ENCODE data around the gene PCSK2.

DNA sequence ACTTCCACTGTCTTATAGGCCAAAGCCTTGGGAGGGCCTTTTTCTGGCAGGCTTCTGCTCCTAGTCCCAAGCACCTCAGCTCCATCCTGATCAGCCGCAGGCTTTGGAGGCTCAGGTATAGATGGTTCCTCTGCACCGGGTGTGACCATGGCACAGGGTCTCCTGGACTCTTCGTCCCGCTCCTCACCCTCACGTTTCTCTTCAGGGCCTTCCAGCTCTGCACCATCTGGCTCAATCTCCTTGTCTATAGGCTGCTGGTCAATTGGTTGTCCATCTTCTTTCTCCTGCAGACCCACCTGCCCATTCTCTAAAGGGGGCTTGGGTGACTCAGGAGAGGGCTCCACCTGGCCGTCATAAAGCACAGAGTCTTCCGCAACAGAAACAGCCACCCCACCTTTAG, 267.4 kb downstream of the PCSK2 start:
- TF ChIP-seq POLR2A (IDR thresholded peaks at IDR 0.05; ENCODE audit: low read length), result no peak
- TF ChIP-seq GATA1 (IDR thresholded peaks at IDR 0.05; ENCODE audit: low read depth, low read length), result no peak

Data from erythroblast (primary cell).